ENCODE data around the gene DYDC1.

GRCh38 chr10:80344912-80345311, 11.6 kb downstream of the DYDC1 start:
- TF ChIP-seq, protein P1, sequence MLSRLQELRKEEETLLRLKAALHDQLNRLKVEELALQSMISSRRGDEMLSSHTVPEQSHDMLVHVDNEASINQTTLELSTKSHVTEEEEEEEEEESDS (CRISPR knock-in tag; IDR thresholded peaks at IDR 0.05; ENCODE audit: borderline replicate concordance) = no peak
- TF ChIP-seq CTCF (CRISPR knock-in tag; IDR thresholded peaks at IDR 0.05) = no peak
- no peak for TF ChIP-seq ZNF747 (CRISPR knock-in tag; IDR thresholded peaks at IDR 0.05; ENCODE audit: borderline replicate concordance)
- TF ChIP-seq POLR2AphosphoS5 (IDR thresholded peaks at IDR 0.05; ENCODE audit: low read depth, low read length) = no peak
- no peak; the same call in 1 of the 2 replicates for TF ChIP-seq CEBPB (IDR thresholded peaks at IDR 0.05; ENCODE audit: borderline replicate concordance, low read depth, low read length)
- TF ChIP-seq, protein P2, sequence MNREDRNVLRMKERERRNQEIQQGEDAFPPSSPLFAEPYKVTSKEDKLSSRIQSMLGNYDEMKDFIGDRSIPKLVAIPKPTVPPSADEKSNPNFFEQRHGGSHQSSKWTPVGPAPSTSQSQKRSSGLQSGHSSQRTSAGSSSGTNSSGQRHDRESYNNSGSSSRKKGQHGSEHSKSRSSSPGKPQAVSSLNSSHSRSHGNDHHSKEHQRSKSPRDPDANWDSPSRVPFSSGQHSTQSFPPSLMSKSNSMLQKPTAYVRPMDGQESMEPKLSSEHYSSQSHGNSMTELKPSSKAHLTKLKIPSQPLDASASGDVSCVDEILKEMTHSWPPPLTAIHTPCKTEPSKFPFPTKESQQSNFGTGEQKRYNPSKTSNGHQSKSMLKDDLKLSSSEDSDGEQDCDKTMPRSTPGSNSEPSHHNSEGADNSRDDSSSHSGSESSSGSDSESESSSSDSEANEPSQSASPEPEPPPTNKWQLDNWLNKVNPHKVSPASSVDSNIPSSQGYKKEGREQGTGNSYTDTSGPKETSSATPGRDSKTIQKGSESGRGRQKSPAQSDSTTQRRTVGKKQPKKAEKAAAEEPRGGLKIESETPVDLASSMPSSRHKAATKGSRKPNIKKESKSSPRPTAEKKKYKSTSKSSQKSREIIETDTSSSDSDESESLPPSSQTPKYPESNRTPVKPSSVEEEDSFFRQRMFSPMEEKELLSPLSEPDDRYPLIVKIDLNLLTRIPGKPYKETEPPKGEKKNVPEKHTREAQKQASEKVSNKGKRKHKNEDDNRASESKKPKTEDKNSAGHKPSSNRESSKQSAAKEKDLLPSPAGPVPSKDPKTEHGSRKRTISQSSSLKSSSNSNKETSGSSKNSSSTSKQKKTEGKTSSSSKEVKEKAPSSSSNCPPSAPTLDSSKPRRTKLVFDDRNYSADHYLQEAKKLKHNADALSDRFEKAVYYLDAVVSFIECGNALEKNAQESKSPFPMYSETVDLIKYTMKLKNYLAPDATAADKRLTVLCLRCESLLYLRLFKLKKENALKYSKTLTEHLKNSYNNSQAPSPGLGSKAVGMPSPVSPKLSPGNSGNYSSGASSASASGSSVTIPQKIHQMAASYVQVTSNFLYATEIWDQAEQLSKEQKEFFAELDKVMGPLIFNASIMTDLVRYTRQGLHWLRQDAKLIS (CRISPR knock-in tag; IDR thresholded peaks at IDR 0.05) = no peak
- TF ChIP-seq ZSCAN29 (CRISPR knock-in tag; conservative IDR thresholded peaks at IDR 0.05) = no peak

Measured in HepG2 (cell line).